Activated CD4-positive, alpha-beta memory T cell treated with anti-CD3 and anti-CD28 coated beads for 36 hours (primary cell): ENCODE measurements around the gene SELENOP. TPM values are rescaled to one million over a fixed set of nuclear protein-coding genes. Genes with fewer than 3 reads are reported as not detected.

Source experiments
- CTCF ChIA-PET: fragments of 350-600 bp; sonication (Branson Sonifier 250); formaldehyde crosslinking; loops from one replicate; lab custom pipeline; 2021; ENCODE audit warnings: antibody characterized with exemption, inconsistent platforms; lab: Charles Lee
- POLR2A ChIA-PET: fragments of 350-600 bp; sonication (Branson Sonifier 250); formaldehyde crosslinking; loops from one replicate; lab custom pipeline; 2021; ENCODE audit warnings: antibody characterized with exemption; lab: Charles Lee
- DNase-seq: peaks from one replicate; pipeline ENCODE4 v3.0.0-alpha.2; 2020
- H3K27ac Mint-ChIP-seq: one replicate; pipeline ENCODE4 v1.8.0; 2021; ENCODE audit warnings: mixed read lengths
- H3K27me3 Mint-ChIP-seq: one replicate; pipeline ENCODE4 v1.8.0; 2021; ENCODE audit warnings: mixed read lengths
- H3K36me3 Mint-ChIP-seq: one replicate; pipeline ENCODE4 v1.8.0; 2021; ENCODE audit warnings: mixed read lengths
- H3K4me1 Mint-ChIP-seq: one replicate; pipeline ENCODE4 v1.8.0; 2021; ENCODE audit warnings: low read depth, mixed read lengths
- H3K4me3 Mint-ChIP-seq: one replicate; pipeline ENCODE4 v1.8.0; 2021; ENCODE audit warnings: mild to moderate bottlenecking, mixed read lengths
- H3K9me3 Mint-ChIP-seq: one replicate; pipeline ENCODE4 v1.8.0; 2021; ENCODE audit warnings: mixed read lengths
- intact Hi-C: fragments of 100-400 bp; cut with micrococcal nuclease; formaldehyde crosslinking; loops from one replicate; pipeline ENCODE4 v1.15.1; 2023
- total RNA-seq, 2 experiments: library from RNA; stranded (reverse); gene quantifications; one replicate each; pipeline ENCODE4 v1.2.3, GENCODE V29; 2021

The SELENOP gene
- total RNA-seq, 2 experiments from 2014 or later, result not detected

- CTCF ChIA-PET, result no interaction called here
- H3K36me3 Mint-ChIP-seq, result no peaks in the 10 kb centered on the region
- H3K9me3 Mint-ChIP-seq, result no peaks in the 10 kb centered on the region
- no peak for DNase-seq
- POLR2A ChIA-PET, result no interaction called here
- no peak overlapping the region for H3K4me3 Mint-ChIP-seq
- no peaks in the 10 kb centered on the region for H3K27me3 Mint-ChIP-seq
- intact Hi-C loops, result no loop called here
- no peak overlapping the region for H3K27ac Mint-ChIP-seq
- H3K4me1 Mint-ChIP-seq, result no peaks in the 10 kb centered on the region
These were observed 6.9 kb downstream of the SELENOP start for GRCh38 chr5:42804717-42805339.

DNA sequence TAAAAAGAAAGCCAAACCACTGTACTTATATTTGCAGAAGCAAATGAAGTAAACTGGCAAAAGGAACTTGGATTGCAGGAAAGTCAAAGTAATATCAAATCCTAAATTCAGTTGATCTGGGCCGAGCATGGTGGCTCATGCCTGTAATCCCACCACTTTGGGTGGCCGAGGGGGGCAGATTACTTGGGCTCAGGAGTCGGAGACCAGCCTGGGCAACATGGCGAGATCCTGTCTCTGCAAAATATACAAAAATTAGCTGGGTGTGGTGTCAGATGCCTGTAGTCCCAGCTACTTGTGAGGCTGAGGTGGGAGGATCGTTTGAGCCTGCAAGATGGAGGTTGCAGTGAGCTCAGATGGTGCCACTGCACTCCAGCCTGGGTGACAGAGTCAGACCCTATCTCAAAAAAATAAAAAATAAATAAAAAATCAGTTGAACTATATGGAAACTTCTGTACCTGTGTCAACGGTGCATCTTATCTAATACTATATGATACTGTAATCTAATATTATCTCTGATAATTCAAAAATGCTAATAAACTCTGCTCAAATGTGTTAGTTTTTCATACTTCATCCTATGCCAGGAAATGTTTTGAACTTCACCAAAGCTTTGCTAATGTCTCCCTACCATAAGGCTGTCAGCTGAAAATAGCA, 10.1 kb downstream of the SELENOP start:
- H3K36me3 Mint-ChIP-seq, result peaks cover 5% of the 10 kb centered on the region
- CTCF ChIA-PET, result no interaction called here
- no peak overlapping the region for H3K27ac Mint-ChIP-seq
- DNase-seq, result no peak
- H3K4me3 Mint-ChIP-seq, result no peak overlapping the region
- no peaks in the 10 kb centered on the region for H3K27me3 Mint-ChIP-seq
- intact Hi-C loops, result no loop called here
- no peaks in the 10 kb centered on the region for H3K4me1 Mint-ChIP-seq
- POLR2A ChIA-PET, result no interaction called here
- no peaks in the 10 kb centered on the region for H3K9me3 Mint-ChIP-seq

DNA sequence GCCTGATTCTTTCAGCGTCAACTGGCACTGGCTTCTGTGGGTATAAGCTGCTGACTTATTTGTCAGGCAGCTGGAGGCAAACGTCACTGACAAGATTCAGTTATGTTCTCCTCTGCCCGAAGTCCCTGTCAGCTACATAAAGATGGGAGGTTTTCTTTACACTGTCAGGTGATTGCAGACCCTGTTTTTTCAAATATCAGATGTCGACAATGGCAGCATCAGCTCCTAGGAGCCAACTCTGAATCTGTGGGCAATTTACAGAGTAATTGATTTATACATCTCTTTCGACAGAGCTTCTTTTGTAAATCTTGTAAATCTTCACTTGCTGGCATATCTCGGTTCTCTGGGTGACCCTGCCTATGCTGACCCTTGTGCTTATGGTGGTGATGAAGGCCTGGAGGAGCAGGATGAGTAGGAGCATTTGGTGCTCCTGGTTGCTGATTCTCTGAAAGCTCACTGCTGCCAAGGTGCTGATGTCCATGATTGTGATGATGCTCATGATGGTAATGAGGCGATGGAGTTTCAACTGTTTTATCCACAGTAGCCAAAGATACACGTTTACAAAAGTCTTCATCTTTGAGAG, 10.9 kb downstream of the SELENOP start:
- Mint-ChIP-seq H3K27ac (no peak overlapping the region), H3K4me1 (no peaks in the 10 kb centered on the region), H3K4me3 (no peak overlapping the region), H3K9me3 (no peaks in the 10 kb centered on the region), H3K36me3 (peaks cover 5% of the 10 kb centered on the region), H3K27me3 (no peaks in the 10 kb centered on the region)
- ChIA-PET POLR2A (no interaction called here), CTCF (no interaction called here)
- intact Hi-C loops, result no loop called here
- no peak for DNase-seq

- no peak for DNase-seq
- ChIA-PET POLR2A (no interaction called here), CTCF (no interaction called here)
- H3K4me1 Mint-ChIP-seq, result no peaks in the 10 kb centered on the region
- intact Hi-C loops, result no loop called here
- no peaks in the 10 kb centered on the region for H3K27me3 Mint-ChIP-seq
- no peak overlapping the region for H3K27ac Mint-ChIP-seq
- H3K9me3 Mint-ChIP-seq, result no peaks in the 10 kb centered on the region
- no peak overlapping the region for H3K4me3 Mint-ChIP-seq
- H3K36me3 Mint-ChIP-seq, result peaks cover 5% of the 10 kb centered on the region
These were observed 12.0 kb downstream of the SELENOP start for GRCh38 chr5:42799668-42800114.

DNA sequence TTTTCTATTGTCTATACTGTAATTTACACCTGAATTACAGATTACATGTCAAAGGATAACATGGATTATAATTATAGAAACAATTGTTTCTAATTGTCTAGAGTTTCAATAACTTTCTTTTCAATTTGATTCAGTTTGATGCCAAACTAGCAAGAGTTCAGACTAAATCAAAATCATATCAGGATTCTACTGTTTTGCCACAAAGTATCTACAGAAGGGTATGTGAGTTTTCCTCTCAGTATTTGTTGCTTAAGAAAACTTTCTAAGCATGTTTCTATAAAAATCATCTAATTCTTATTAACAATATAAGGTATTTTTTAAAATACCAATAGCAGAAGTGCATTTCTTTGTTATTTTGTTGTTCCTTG, 12.5 kb downstream of the SELENOP start:
- intact Hi-C loops, result no loop called here
- peaks cover 9% of the 10 kb centered on the region for H3K36me3 Mint-ChIP-seq
- ChIA-PET POLR2A (no interaction called here), CTCF (no interaction called here)
- no peak for DNase-seq
- no peaks in the 10 kb centered on the region for H3K4me1 Mint-ChIP-seq
- H3K9me3 Mint-ChIP-seq, result no peaks in the 10 kb centered on the region
- H3K4me3 Mint-ChIP-seq, result no peak overlapping the region
- H3K27ac Mint-ChIP-seq, result no peak overlapping the region
- no peaks in the 10 kb centered on the region for H3K27me3 Mint-ChIP-seq

GRCh38 chr5:42798284-42799240, 13.1 kb downstream of the SELENOP start:
- intact Hi-C loops, result no loop called here
- no peak for DNase-seq
- POLR2A ChIA-PET, result no interaction called here

GRCh38 chr5:42791151-42791550, 20.5 kb downstream of the SELENOP start:
- Mint-ChIP-seq H3K36me3 (peaks cover 20% of the 10 kb centered on the region), H3K27ac (no peak overlapping the region), H3K9me3 (peaks cover 25% of the 10 kb centered on the region), H3K4me1 (no peaks in the 10 kb centered on the region), H3K27me3 (no peaks in the 10 kb centered on the region), H3K4me3 (no peak overlapping the region)
- POLR2A ChIA-PET, result no interaction called here
- intact Hi-C loops, result no loop called here
- CTCF ChIA-PET, result no interaction called here
- no peak for DNase-seq

More at GRCh38 chr5:42798284-42799240, 13.1 kb downstream of the SELENOP start:
- CTCF ChIA-PET, result no interaction called here
- no peak overlapping the region for H3K4me3 Mint-ChIP-seq
- H3K36me3 Mint-ChIP-seq, result peaks cover 10% of the 10 kb centered on the region
- peaks cover 3% of the 10 kb centered on the region for H3K9me3 Mint-ChIP-seq
- H3K27ac Mint-ChIP-seq, result no peak overlapping the region
- H3K4me1 Mint-ChIP-seq, result no peaks in the 10 kb centered on the region
- H3K27me3 Mint-ChIP-seq, result no peaks in the 10 kb centered on the region

DNA sequence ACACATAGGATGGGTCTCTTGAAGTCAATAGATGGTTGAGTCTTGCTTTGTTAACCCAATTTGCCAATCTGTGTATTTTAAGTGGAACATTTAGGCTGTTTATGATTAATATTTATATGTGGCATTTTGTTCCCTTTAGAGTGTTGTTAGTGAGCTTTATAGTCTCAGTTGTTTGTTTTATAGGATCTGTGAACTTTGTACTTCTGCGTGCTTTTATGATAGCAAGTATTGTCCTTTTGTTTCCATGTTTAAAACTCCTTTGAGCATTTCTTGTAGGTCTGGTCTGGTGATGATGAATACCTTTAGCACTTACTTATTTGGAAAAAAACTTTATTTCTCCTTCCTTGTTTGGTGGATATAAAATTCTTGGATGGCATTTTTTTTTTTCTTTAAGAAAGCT, 23.8 kb downstream of the SELENOP start:
- no peaks in the 10 kb centered on the region for H3K4me1 Mint-ChIP-seq
- POLR2A ChIA-PET, result no interaction called here
- no peak overlapping the region for H3K27ac Mint-ChIP-seq
- DNase-seq, result no peak
- no peaks in the 10 kb centered on the region for H3K27me3 Mint-ChIP-seq
- H3K36me3 Mint-ChIP-seq, result peaks cover 17% of the 10 kb centered on the region
- intact Hi-C loops, result no loop called here
- H3K9me3 Mint-ChIP-seq, result peaks cover 34% of the 10 kb centered on the region
- H3K4me3 Mint-ChIP-seq, result no peak overlapping the region
- CTCF ChIA-PET, result no interaction called here

- peaks cover 16% of the 10 kb centered on the region for H3K36me3 Mint-ChIP-seq
- H3K27ac Mint-ChIP-seq, result no peak overlapping the region
- H3K9me3 Mint-ChIP-seq, result peaks cover 34% of the 10 kb centered on the region
- no peak overlapping the region for H3K4me3 Mint-ChIP-seq
- ChIA-PET POLR2A (no interaction called here), CTCF (no interaction called here)
- no peaks in the 10 kb centered on the region for H3K4me1 Mint-ChIP-seq
- DNase-seq, result no peak
- no peaks in the 10 kb centered on the region for H3K27me3 Mint-ChIP-seq
- intact Hi-C loops, result no loop called here
These were observed 24.6 kb downstream of the SELENOP start for GRCh38 chr5:42787073-42787472.

GRCh38 chr5:42785756-42786155, 25.9 kb downstream of the SELENOP start:
- intact Hi-C loops, result no loop called here
- Mint-ChIP-seq H3K9me3 (peaks cover 34% of the 10 kb centered on the region), H3K36me3 (peaks cover 16% of the 10 kb centered on the region), H3K4me1 (no peaks in the 10 kb centered on the region), H3K4me3 (no peak overlapping the region), H3K27ac (no peak overlapping the region), H3K27me3 (no peaks in the 10 kb centered on the region)
- CTCF ChIA-PET, result no interaction called here
- DNase-seq, result no peak
- POLR2A ChIA-PET, result no interaction called here

GRCh38 chr5:42784132-42784531, 27.6 kb downstream of the SELENOP start:
- Mint-ChIP-seq H3K27ac (no peak overlapping the region), H3K4me3 (no peak overlapping the region), H3K27me3 (no peaks in the 10 kb centered on the region), H3K4me1 (no peaks in the 10 kb centered on the region), H3K36me3 (peaks cover 13% of the 10 kb centered on the region), H3K9me3 (peaks cover 33% of the 10 kb centered on the region)
- ChIA-PET CTCF (no interaction called here), POLR2A (no interaction called here)
- intact Hi-C loops, result no loop called here
- DNase-seq, result no peak

GRCh38 chr5:42781584-42781983, 30.1 kb downstream of the SELENOP start:
- H3K27me3 Mint-ChIP-seq, result no peaks in the 10 kb centered on the region
- H3K4me3 Mint-ChIP-seq, result no peak overlapping the region
- H3K36me3 Mint-ChIP-seq, result peaks cover 6% of the 10 kb centered on the region
- DNase-seq, result no peak
- intact Hi-C loops, result no loop called here
- peaks cover 6% of the 10 kb centered on the region for H3K4me1 Mint-ChIP-seq
- POLR2A ChIA-PET, result no interaction called here
- CTCF ChIA-PET, result no interaction called here
- no peak overlapping the region for H3K27ac Mint-ChIP-seq
- peaks cover 16% of the 10 kb centered on the region for H3K9me3 Mint-ChIP-seq
